GM23248 (cell line): ENCODE results near the gene RNF213.

Experiments used
- EZH2 ChIP-seq: fragments of 200-600 bp; sonication (generic); IDR thresholded peaks from 2 replicates; pipeline ENCODE4 v1.6.1; 2018; ENCODE audit warnings: antibody characterized with exemption, mild to moderate bottlenecking; ENCODE audit not compliant: insufficient read depth, poor library complexity, severe bottlenecking
- EZH2phosphoT487 ChIP-seq: fragments of 200-600 bp; sonication (generic); IDR thresholded peaks from 2 replicates; pipeline ENCODE4 v1.6.1; 2018; ENCODE audit warnings: antibody characterized with exemption, moderate library complexity, mild to moderate bottlenecking, low read depth; ENCODE audit not compliant: insufficient read depth

DNA sequence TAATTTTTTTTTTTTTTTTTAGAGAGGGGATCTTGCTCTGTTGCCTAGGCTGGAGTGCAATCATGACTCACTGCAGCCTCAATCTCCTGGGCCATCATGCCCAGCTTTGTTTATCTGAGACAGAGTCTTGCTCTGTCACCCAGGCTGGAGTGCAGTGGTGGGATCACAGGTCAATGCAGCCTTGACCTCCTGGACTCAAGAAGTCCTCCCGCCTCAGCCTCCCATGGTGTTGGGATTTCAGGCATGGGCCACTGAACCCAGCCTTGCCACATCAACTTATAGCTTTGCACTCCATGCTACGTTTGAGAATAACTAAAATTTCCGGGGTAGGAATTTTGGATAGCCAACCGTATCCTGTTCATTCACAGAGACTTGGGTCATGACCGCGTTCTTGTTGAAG, 30.6 kb downstream of the RNF213 start:
- no peak for TF ChIP-seq EZH2
- no peak for TF ChIP-seq EZH2phosphoT487
